IMR-90 (cell line): ENCODE measurements around the gene DNMT1. TPM values are rescaled to one million over a fixed set of nuclear protein-coding genes. Genes with fewer than 3 reads are reported as not detected.

ENCODE experiments used
- ATAC-seq: fragments of 200-7000 bp; cut with Tn5 transposase; 2 replicates; pipeline ENCODE4 v1.9.1; 2020; ENCODE audit warnings: low read depth, mild to moderate bottlenecking, moderate library complexity
- BruUV-seq: library from RNA; stranded (reverse); fragments of 400-500 nt; replicated peaks from 2 replicates; lab custom pipeline; 2021; lab: Mats Ljungman, UMichigan
- CTCF ChIA-PET: fragments of 300-600 bp; formaldehyde crosslinking; extraction: SDS; loops from one replicate; lab custom pipeline; 2021; ENCODE audit warnings: antibody characterized with exemption; lab: Yijun Ruan, JAX
- POLR2A ChIA-PET: fragments of 300-600 bp; sonication (Branson Sonifier 250); formaldehyde crosslinking; loops from one replicate; lab custom pipeline; 2022; ENCODE audit warnings: antibody characterized with exemption; ENCODE audit not compliant: unreplicated experiment; lab: Charles Lee
- DNase-seq: peaks from one replicate; pipeline ENCODE4 v3.0.0; 2013
- H2AFZ ChIP-seq: replicated peaks from 2 replicates; pipeline ENCODE3; 2013; ENCODE audit warnings: low read length, mild to moderate bottlenecking; ENCODE audit not compliant: poor library complexity
- H2AK5ac ChIP-seq: 2 replicates; pipeline ENCODE4 v1.6.1; 2013; ENCODE audit warnings: low read depth, low read length, inconsistent platforms
- H2AK9ac ChIP-seq: replicated peaks from 2 replicates; pipeline ENCODE3; 2013; ENCODE audit warnings: mild to moderate bottlenecking, low read depth, low read length, moderate library complexity; ENCODE audit not compliant: poor library complexity
- H2BK120ac ChIP-seq: 2 replicates; pipeline ENCODE4 v1.6.1; 2013; ENCODE audit warnings: low read depth, low read length, inconsistent platforms
- H2BK15ac ChIP-seq: 3 replicates; pipeline ENCODE4 v1.6.1; 2013; ENCODE audit warnings: low read depth, low read length, inconsistent platforms
- H2BK20ac ChIP-seq: 2 replicates; pipeline ENCODE4 v1.6.1; 2013; ENCODE audit warnings: low read depth, mild to moderate bottlenecking, inconsistent platforms, low read length, moderate library complexity
- H2BK5ac ChIP-seq: 2 replicates; pipeline ENCODE4 v1.6.1; 2013; ENCODE audit warnings: mild to moderate bottlenecking, low read depth, low read length, inconsistent platforms; ENCODE audit not compliant: poor library complexity, severe bottlenecking
- H3K14ac ChIP-seq: replicated peaks from 2 replicates; pipeline ENCODE4 v1.6.1; 2013; ENCODE audit warnings: low read depth, low read length, inconsistent platforms
- H3K18ac ChIP-seq: 2 replicates; pipeline ENCODE4 v1.6.1; 2013; ENCODE audit warnings: low read depth, low read length, control low read depth
- H3K23ac ChIP-seq: 2 replicates; pipeline ENCODE4 v1.6.1; 2013; ENCODE audit warnings: low read depth, low read length, inconsistent platforms
- H3K27ac ChIP-seq: 2 replicates; pipeline ENCODE4 v1.5.1; 2013; ENCODE audit warnings: mild to moderate bottlenecking, control low read depth, low read length; ENCODE audit not compliant: insufficient read depth
- H3K27me3 ChIP-seq: 2 replicates; pipeline ENCODE4 v1.6.1; 2013; ENCODE audit warnings: low read length; ENCODE audit not compliant: control insufficient read depth, insufficient read depth
- H3K36me3 ChIP-seq: 2 replicates; pipeline ENCODE4 v1.6.1; 2013; ENCODE audit warnings: low read length, mixed read lengths; ENCODE audit not compliant: control insufficient read depth, insufficient read depth
- H3K4ac ChIP-seq: 2 replicates; pipeline ENCODE4 v1.6.1; 2013; ENCODE audit warnings: low read depth, low read length, inconsistent platforms
- H3K4me1 ChIP-seq: 2 replicates; pipeline ENCODE4 v1.6.1; 2013; ENCODE audit warnings: low read length, mixed read lengths; ENCODE audit not compliant: control insufficient read depth, insufficient read depth
- H3K4me2 ChIP-seq: 2 replicates; pipeline ENCODE4 v1.6.1; 2013; ENCODE audit warnings: low read depth, mild to moderate bottlenecking, control low read depth, low read length, moderate library complexity
- H3K4me3 ChIP-seq: 2 replicates; pipeline ENCODE4 v1.5.1; 2013; ENCODE audit warnings: low read depth, mild to moderate bottlenecking, control low read depth, low read length, moderate library complexity; ENCODE audit not compliant: insufficient read depth
- H3K56ac ChIP-seq: 2 replicates; pipeline ENCODE4 v1.6.1; 2013; ENCODE audit warnings: low read length, inconsistent platforms; ENCODE audit not compliant: insufficient read depth; ENCODE audit errors: extremely low read depth
- H3K79me1 ChIP-seq, 2 experiments: 2 replicates each; pipeline ENCODE4 v1.6.1; 2013; ENCODE audit warnings: low read length in 2 of 2, inconsistent platforms in 1 of 2, low read depth in 1 of 2
- H3K9ac ChIP-seq: 2 replicates; pipeline ENCODE4 v1.6.1; 2013; ENCODE audit warnings: low read depth, low read length, control low read depth
- H3K9me1 ChIP-seq: 2 replicates; pipeline ENCODE4 v1.6.1; 2013; ENCODE audit warnings: low read length, inconsistent platforms; ENCODE audit not compliant: insufficient read depth
- H3K9me3 ChIP-seq: 2 replicates; pipeline ENCODE4 v1.6.1; 2013; ENCODE audit warnings: low read length; ENCODE audit not compliant: control insufficient read depth, insufficient read depth
- H4K20me1 ChIP-seq: 2 replicates; pipeline ENCODE4 v1.6.1; 2013; ENCODE audit warnings: low read length, inconsistent platforms; ENCODE audit not compliant: insufficient read depth
- H4K5ac ChIP-seq: 2 replicates; pipeline ENCODE4 v1.6.1; 2013; ENCODE audit warnings: mild to moderate bottlenecking, low read depth, low read length, control low read depth
- H4K8ac ChIP-seq, 2 experiments: 2 replicates each; pipeline ENCODE4 v1.6.1; 2013; ENCODE audit warnings: low read depth in 2 of 2, low read length in 2 of 2, control low read depth in 1 of 2, inconsistent platforms in 1 of 2
- H4K91ac ChIP-seq: 2 replicates; pipeline ENCODE4 v1.6.1; 2013; ENCODE audit warnings: low read depth, low read length, inconsistent platforms; ENCODE audit not compliant: insufficient read depth
- CEBPB ChIP-seq: IDR thresholded peaks from 2 replicates; pipeline ENCODE4 v1.6.1; 2012; ENCODE audit warnings: low read depth, low read length, improper control_type of control experiment
- CHD1 ChIP-seq: IDR thresholded peaks from 2 replicates; pipeline ENCODE4 v1.6.1; 2012; ENCODE audit warnings: low read depth, low read length, improper control_type of control experiment
- FOS ChIP-seq: fragments of 150-350 bp; IDR thresholded peaks from 2 replicates; pipeline ENCODE4 v1.6.1; 2016; ENCODE audit warnings: low read depth, low read length
- MAZ ChIP-seq: IDR thresholded peaks from 2 replicates; pipeline ENCODE4 v1.6.1; 2012; ENCODE audit warnings: low read depth, mild to moderate bottlenecking, low read length, improper control_type of control experiment, moderate library complexity, borderline replicate concordance
- MXI1 ChIP-seq: IDR thresholded peaks from 2 replicates; pipeline ENCODE4 v1.6.1; 2012; ENCODE audit warnings: low read depth, mild to moderate bottlenecking, low read length, moderate library complexity, borderline replicate concordance
- NFE2L2 ChIP-seq: fragments of 150-350 bp; IDR thresholded peaks from 2 replicates; pipeline ENCODE4 v1.6.1; 2016; ENCODE audit warnings: low read depth, mild to moderate bottlenecking, low read length
- RFX5 ChIP-seq: IDR thresholded peaks from 2 replicates; pipeline ENCODE4 v1.8.0; 2012; ENCODE audit warnings: low read depth, mild to moderate bottlenecking, low read length, moderate library complexity
- SMC3 ChIP-seq: fragments of 150-350 bp; IDR thresholded peaks from 2 replicates; pipeline ENCODE4 v1.6.1; 2016; ENCODE audit warnings: low read depth, mild to moderate bottlenecking, antibody characterized with exemption, low read length, moderate library complexity
- WGBS, 2 experiments: methylation state at CpG; one replicate each; pipeline versions ENCODE4 v1.1.5 to v1.1.7; 2013; ENCODE audit warnings: missing lambda C conversion rate in 2 of 2; ENCODE audit not compliant: insufficient read length in 1 of 2; ENCODE audit errors: extremely low coverage in 2 of 2; 5-methylcytosine and 5-hydroxymethylcytosine counted together
- dilution Hi-C: fragments of 300-500 bp; cut with HindIII; formaldehyde crosslinking; loops from one replicate; pipeline ENCODE4 v1.14.3; 2018; ENCODE audit warnings: low sequenced_read_pairs; ENCODE audit not compliant: unreplicated experiment
- in situ Hi-C: fragments of 300-500 bp; cut with MboI; formaldehyde crosslinking; loops from 3 replicates; pipeline ENCODE4 v1.14.3; 2019; ENCODE audit warnings: low sequenced_read_pairs, inconsistent platforms, mixed read lengths
- intact Hi-C: fragments of 100-400 bp; cut with micrococcal nuclease; formaldehyde crosslinking; loops from 2 replicates; pipeline ENCODE4 v1.10.0; 2022
- polyA plus RNA-seq, 3 experiments: library from polyadenylated mRNA; depleted of rRNA; stranded (reverse); fragments of >200 nt; gene quantifications; 2 replicates each; pipeline ENCODE4 v1.2.3, GENCODE V29; 2012; ENCODE audit warnings: low replicate concordance in 1 of 3
- total RNA-seq: library from RNA; depleted of rRNA; stranded (reverse); fragments of >200 nt; gene quantifications from 2 replicates; pipeline ENCODE4 v1.2.3, GENCODE V29; 2012

The DNMT1 gene
- total and polyA plus RNA-seq, 2 of the 4 experiments (the other 2 are of a cell fraction): 26.2 to 83.6 TPM

DNA sequence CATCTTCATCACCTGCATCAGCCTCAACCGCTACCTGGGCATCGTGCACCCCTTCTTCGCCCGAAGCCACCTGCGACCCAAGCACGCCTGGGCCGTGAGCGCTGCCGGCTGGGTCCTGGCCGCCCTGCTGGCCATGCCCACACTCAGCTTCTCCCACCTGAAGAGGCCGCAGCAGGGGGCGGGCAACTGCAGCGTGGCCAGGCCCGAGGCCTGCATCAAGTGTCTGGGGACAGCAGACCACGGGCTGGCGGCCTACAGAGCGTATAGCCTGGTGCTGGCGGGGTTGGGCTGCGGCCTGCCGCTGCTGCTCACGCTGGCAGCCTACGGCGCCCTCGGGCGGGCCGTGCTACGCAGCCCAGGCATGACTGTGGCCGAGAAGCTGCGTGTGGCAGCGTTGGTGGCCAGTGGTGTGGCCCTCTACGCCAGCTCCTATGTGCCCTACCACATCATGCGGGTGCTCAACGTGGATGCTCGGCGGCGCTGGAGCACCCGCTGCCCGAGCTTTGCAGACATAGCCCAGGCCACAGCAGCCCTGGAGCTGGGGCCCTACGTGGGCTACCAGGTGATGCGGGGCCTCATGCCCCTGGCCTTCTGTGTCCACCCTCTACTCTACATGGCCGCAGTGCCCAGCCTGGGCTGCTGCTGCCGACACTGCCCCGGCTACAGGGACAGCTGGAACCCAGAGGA lies 80.6 kb downstream of the DNMT1 start (continued):
- no peak for TF ChIP-seq CEBPB

DNA sequence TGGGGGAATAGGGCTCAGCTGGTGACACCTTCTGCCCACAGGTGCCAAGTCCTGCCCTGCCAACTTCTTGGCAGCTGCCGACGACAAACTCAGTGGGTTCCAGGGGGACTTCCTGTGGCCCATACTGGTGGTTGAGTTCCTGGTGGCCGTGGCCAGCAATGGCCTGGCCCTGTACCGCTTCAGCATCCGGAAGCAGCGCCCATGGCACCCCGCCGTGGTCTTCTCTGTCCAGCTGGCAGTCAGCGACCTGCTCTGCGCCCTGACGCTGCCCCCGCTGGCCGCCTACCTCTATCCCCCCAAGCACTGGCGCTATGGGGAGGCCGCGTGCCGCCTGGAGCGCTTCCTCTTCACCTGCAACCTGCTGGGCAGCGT lies 81.2 kb downstream of the DNMT1 start:
- Histone ChIP-seq H3K4me2 (no peak overlapping the region), H3K18ac (no peak overlapping the region), H2AK5ac (no peak overlapping the region; the same call in none of the 2 replicates), H2BK5ac (no peak overlapping the region), H3K4me3 (no peak overlapping the region), H4K91ac (no peak overlapping the region), H2AK9ac (peak overlapping the region; percentile 72), H2BK15ac (no peak overlapping the region), H4K20me1 (peaks cover 20% of the 10 kb centered on the region), H3K23ac (no peak overlapping the region), H2BK20ac (no peak overlapping the region), H2BK120ac (no peak overlapping the region), H3K14ac (no peak overlapping the region), H3K79me1 (peaks cover 9 to 42% of the 10 kb centered on the region in 2 experiments), H3K4ac (no peak overlapping the region), H3K9me3 (no peaks in the 10 kb centered on the region), H3K27me3 (no peaks in the 10 kb centered on the region), H3K9ac (no peak overlapping the region), H4K5ac (no peak overlapping the region), H3K4me1 (no peaks in the 10 kb centered on the region), H3K9me1 (no peaks in the 10 kb centered on the region), H4K8ac (no peak overlapping the region), H3K56ac (no peak overlapping the region), H2AFZ (no peak overlapping the region), H3K27ac (no peak overlapping the region), H3K36me3 (peaks cover 66% of the 10 kb centered on the region)
- DNase-seq: no peak
- intact Hi-C loops (loop anchor here (1.0 kb wide), 1 partner anchor 182 kb away; no protein-coding TSS in a partner anchor), in situ Hi-C loops (no loop called here), dilution Hi-C loops (no loop called here)
- ChIA-PET POLR2A (interaction anchor here (0.5 kb wide), 1 partner anchor 10 kb away, joined by 3 read pairs; no protein-coding TSS in a partner anchor), CTCF (interaction anchor here (0.6 kb wide), 2 partner anchors 74 to 128 kb away, joined by 3 to 4 read pairs; no protein-coding TSS in a partner anchor)
- no TSS peak for BruUV-seq
- TF ChIP-seq MXI1 (no peak), CHD1 (no peak), NFE2L2 (no peak), CEBPB (no peak), FOS (no peak), RFX5 (no peak), MAZ (no peak), SMC3 (no peak)
- peak; percentile 6 for ATAC-seq
- 69% methylated on average over 13 of the region's 19 CpGs; no CpG with 5 or more reads in 1 of the 2 experiments for WGBS, 2 experiments
